Measurements from ENCODE around the gene FSD1. TPM values are rescaled to one million over a fixed set of nuclear protein-coding genes. Genes with fewer than 3 reads are reported as not detected.

Gene FSD1
- total and polyA plus RNA-seq, 5 donors from 2014 or later, result 0.76 to 1.6 (median 1.0) TPM; not detected in 2

DNA sequence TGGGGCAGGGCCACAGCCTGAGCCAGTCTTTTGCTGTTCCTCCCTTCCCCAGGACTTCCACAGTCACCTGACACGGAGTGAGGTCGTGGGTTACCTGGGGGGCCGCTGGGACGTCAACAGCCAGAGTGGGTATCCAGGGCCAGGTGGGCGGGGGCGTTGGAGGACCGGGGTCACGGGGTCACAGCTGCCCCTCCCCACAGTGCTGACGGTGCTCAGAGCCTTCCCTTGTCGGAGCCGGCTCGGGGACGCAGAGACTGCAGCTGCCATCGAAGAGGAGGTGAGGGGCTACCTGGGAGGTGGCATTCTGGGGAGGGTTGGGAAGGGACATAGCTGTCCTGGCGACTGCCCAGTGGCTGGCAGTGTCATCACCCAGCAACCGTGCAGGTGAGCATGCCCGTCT is 50.5 kb downstream of the FSD1 start:
- Mint-ChIP-seq H3K36me3 (no peaks in the 10 kb centered on the region), H3K27me3 (no peaks in the 10 kb centered on the region)
- DNase-seq, result no peak

DNA sequence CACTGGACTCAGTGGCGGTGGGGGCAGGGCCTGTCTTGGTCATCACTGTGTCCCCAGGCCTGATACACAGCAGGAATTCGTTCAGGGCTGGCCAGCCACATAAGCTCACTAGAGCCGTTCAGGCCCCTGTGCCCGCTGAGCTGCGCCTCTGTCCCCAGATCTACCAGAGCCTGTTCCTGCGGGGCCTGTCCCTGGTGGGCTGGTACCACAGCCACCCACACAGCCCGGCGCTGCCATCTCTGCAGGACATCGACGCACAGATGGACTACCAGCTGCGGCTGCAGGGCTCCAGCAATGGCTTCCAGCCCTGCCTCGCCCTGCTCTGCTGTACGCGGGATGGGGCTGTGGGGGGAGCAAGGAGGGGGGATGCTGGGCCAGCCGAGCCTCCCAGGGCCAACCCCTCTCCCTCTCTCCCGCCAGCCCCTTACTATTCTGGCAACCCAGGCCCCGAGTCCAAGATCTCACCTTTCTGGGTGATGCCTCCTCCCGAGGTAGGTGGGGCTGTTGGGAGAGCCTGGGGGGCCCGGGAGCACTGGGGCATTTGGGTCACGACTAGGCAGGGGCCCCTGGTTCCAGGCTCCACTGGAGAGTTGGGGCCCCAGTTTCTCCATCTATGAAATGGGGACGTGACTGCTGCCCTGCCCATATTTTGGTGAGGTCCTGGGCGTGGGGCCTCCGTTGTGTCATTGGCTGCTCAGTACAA is 52.8 kb downstream of the FSD1 start:
- Histone ChIP-seq H3K4me3 (ENCODE audit: low read depth, low read length) (no peak overlapping the region), H3K4me1 (ENCODE audit: control insufficient read depth, insufficient read depth, low read length, poor library complexity, severe bottlenecking) (no peaks in the 10 kb centered on the region), H3K36me3 (ENCODE audit: control insufficient read depth, insufficient read depth, low read length) (peaks cover 18% of the 10 kb centered on the region), H3K9me3 (ENCODE audit: control insufficient read depth in 2 of 2, low read length in 2 of 2) (no peaks in the 10 kb centered on the region), H3K27ac (ENCODE audit: insufficient read depth, low read length, poor library complexity, severe bottlenecking) (no peak overlapping the region), H3K27me3 (ENCODE audit: control insufficient read depth, insufficient read depth, low read length) (no peaks in the 10 kb centered on the region)
- Mint-ChIP-seq H3K9me3 (no peaks in the 10 kb centered on the region), H3K36me3 (peaks cover 6% of the 10 kb centered on the region), H3K4me1 (peaks cover 0 to 4% (median 0%) of the 10 kb centered on the region in 4 donors), H3K4me3 (no peak overlapping the region), H3K27me3 (no peaks in the 10 kb centered on the region), H3K27ac (no peak overlapping the region)
- DNase-seq (no peak), ATAC-seq (ENCODE audit: low read depth in 2 of 2) (no peak)

More for the DNA sequence above, 50.5 kb downstream of the FSD1 start:
- Histone ChIP-seq H3K4me3 (ENCODE audit: low read depth, low read length) (no peak overlapping the region), H3K27ac (ENCODE audit: insufficient read depth, low read length, poor library complexity, severe bottlenecking) (no peak overlapping the region), H3K9me3 (ENCODE audit: control insufficient read depth in 2 of 2, low read length in 2 of 2) (no peaks in the 10 kb centered on the region), H3K36me3 (ENCODE audit: control insufficient read depth, insufficient read depth, low read length) (peaks cover 3% of the 10 kb centered on the region), H3K27me3 (ENCODE audit: control insufficient read depth, insufficient read depth, low read length) (no peaks in the 10 kb centered on the region), H3K4me1 (ENCODE audit: control insufficient read depth, insufficient read depth, low read length, poor library complexity, severe bottlenecking) (no peaks in the 10 kb centered on the region)
- Mint-ChIP-seq H3K4me3 (no peak overlapping the region), H3K27ac (no peak overlapping the region), H3K4me1 (peaks cover 0 to 2% (median 0%) of the 10 kb centered on the region in 4 donors), H3K9me3 (no peaks in the 10 kb centered on the region)
- no peak for ATAC-seq (ENCODE audit: low read depth in 2 of 2)

DNA sequence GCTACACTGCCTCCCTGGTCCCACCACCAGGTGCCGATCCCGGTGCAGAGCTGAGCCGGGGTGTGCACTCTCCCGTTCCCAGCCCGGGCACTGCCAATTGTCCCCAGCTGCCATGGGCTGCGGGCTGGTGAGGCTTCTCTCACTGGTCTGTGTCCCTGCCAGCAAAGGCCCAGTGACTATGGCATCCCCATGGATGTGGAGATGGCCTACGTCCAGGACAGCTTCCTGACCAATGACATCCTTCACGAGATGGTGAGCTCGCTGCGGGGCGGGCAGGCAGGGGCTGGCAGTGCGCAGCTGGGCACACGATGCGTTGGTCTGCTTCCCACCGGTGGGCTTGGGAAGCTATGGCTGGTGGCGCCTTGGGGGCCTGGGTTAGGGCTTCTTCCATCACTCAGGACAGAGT is 53.5 kb downstream of the FSD1 start:
- Mint-ChIP-seq H3K27me3 (no peaks in the 10 kb centered on the region), H3K4me1 (peaks cover 0 to 2% (median 0%) of the 10 kb centered on the region in 4 donors), H3K27ac (no peak overlapping the region), H3K36me3 (peaks cover 6% of the 10 kb centered on the region), H3K9me3 (no peaks in the 10 kb centered on the region), H3K4me3 (no peak overlapping the region)
- H3K27me3 ChIP-seq (ENCODE audit: control insufficient read depth, insufficient read depth, low read length), result no peaks in the 10 kb centered on the region
- no peaks in the 10 kb centered on the region for H3K4me1 ChIP-seq (ENCODE audit: control insufficient read depth, insufficient read depth, low read length, poor library complexity, severe bottlenecking)
- no peaks in the 10 kb centered on the region for H3K9me3 ChIP-seq (ENCODE audit: control insufficient read depth in 2 of 2, low read length in 2 of 2)
- no peak overlapping the region for H3K27ac ChIP-seq (ENCODE audit: insufficient read depth, low read length, poor library complexity, severe bottlenecking)
- no peak overlapping the region for H3K4me3 ChIP-seq (ENCODE audit: low read depth, low read length)
- ATAC-seq (ENCODE audit: low read depth in 2 of 2) (no peak), DNase-seq (no peak)
- H3K36me3 ChIP-seq (ENCODE audit: control insufficient read depth, insufficient read depth, low read length), result peaks cover 24% of the 10 kb centered on the region

DNA sequence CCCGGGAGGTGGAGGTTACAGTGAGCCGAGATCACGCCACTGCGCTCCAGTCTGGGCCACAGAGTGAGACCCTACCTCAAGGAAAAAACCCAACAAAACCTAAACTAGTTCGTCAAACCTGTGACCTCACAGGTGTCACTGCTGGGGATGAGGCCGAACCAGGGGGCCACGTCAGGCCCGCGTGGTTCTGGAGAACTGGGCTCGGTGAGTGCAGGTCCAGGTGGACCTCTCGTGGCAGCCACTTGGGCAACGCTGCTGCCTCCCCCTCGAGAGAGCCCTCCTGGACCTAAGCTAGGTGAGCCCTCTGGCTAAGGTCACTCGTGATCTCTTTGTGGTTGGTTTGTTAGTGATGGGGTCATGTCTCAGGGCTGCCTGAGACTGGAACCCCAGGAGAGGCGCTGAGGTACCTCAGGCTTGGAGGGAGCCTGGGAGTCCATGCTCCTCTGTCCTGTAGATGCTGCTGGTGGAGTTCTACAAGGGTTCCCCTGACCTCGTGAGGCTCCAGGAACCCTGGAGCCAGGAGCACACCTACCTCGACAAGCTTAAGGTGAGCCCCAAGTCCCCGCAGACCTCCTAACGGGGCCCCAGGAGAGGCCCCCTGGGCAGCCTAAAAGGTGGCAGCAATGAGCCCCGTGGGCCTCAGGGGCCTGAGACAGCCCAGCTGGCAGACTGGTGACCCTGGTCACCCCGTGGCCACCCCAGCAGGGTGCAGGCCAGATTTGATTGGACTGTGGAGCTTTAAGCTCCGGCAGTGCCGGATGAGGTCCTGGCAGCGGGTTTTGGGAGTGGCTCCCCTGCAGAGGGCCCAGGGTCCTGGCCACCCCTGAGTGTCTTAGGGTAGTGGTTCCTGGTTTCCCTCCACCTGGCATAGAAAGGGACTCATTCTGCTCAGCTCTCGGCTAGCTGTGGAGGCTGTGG is 54.6 kb downstream of the FSD1 start:
- H3K36me3 Mint-ChIP-seq, result peaks cover 6% of the 10 kb centered on the region
- H3K9me3 Mint-ChIP-seq, result no peaks in the 10 kb centered on the region
- Histone ChIP-seq H3K27me3 (ENCODE audit: control insufficient read depth, insufficient read depth, low read length) (no peaks in the 10 kb centered on the region), H3K27ac (ENCODE audit: insufficient read depth, low read length, poor library complexity, severe bottlenecking) (no peak overlapping the region), H3K4me3 (ENCODE audit: low read depth, low read length) (no peak overlapping the region), H3K4me1 (ENCODE audit: control insufficient read depth, insufficient read depth, low read length, poor library complexity, severe bottlenecking) (no peaks in the 10 kb centered on the region), H3K36me3 (ENCODE audit: control insufficient read depth, insufficient read depth, low read length) (peaks cover 34% of the 10 kb centered on the region), H3K9me3 (ENCODE audit: control insufficient read depth in 2 of 2, low read length in 2 of 2) (no peaks in the 10 kb centered on the region)
- no peak overlapping the region for H3K4me3 Mint-ChIP-seq
- peaks cover 0 to 2% (median 0%) of the 10 kb centered on the region in 4 donors for H3K4me1 Mint-ChIP-seq
- no peak for ATAC-seq (ENCODE audit: low read depth in 2 of 2)
- H3K27me3 Mint-ChIP-seq, result no peaks in the 10 kb centered on the region
- H3K27ac Mint-ChIP-seq, result peak overlapping the region in 1 of 3 donors; percentile 25
- no peak for DNase-seq

DNA sequence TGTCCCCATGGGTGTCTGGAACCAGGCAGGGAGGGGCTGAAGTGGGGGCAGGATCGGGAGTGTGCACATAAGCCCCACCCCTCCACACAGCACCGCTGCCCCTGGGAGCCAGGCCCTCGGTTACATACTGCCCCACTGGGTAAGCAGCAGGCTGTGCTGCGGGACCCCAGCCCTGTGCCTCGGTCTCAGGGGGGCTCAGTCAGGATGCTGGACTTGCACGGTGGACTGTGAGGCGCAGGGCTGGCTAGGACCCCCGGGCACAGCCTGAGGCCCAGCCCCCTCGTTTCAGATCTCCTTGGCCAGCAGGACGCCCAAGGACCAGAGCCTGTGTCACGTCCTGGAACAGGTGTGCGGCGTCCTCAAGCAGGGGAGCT is 55.2 kb downstream of the FSD1 start:
- no peak for DNase-seq

DNA sequence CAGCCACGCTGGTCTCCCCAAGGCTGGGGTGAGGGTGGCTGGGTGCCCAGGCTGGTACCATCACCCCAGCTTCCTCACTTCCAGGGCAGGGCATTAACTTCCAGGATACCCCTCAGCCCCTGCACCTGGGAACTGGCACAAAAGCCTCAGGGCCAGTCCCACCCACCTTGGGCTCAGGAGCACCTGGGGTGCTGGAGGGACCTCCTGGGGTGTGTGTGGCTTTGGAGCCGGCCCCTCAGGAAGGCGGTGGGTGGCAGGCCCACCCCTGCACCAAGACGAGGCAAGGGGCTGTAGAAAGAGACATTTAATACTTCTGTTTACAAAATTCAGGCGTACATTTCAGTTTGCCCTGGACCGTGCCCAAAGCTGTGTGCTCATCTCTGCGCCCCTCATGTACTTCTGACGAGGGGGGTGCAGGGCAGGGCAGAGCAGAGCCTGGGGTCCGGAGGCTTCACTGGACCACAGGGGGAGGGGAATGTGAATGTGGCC is 55.7 kb downstream of the FSD1 start:
- Mint-ChIP-seq H3K36me3 (peaks cover 6% of the 10 kb centered on the region), H3K4me1 (peaks cover 0 to 2% (median 0%) of the 10 kb centered on the region in 4 donors), H3K27me3 (no peaks in the 10 kb centered on the region), H3K9me3 (no peaks in the 10 kb centered on the region), H3K27ac (no peak overlapping the region), H3K4me3 (no peak overlapping the region)
- no peak overlapping the region for H3K4me3 ChIP-seq (ENCODE audit: low read depth, low read length)
- no peaks in the 10 kb centered on the region for H3K9me3 ChIP-seq (ENCODE audit: control insufficient read depth in 2 of 2, low read length in 2 of 2)
- no peak overlapping the region for H3K27ac ChIP-seq (ENCODE audit: insufficient read depth, low read length, poor library complexity, severe bottlenecking)
- peaks cover 39% of the 10 kb centered on the region for H3K36me3 ChIP-seq (ENCODE audit: control insufficient read depth, insufficient read depth, low read length)
- DNase-seq (no peak), ATAC-seq (ENCODE audit: low read depth in 2 of 2) (no peak)
- H3K27me3 ChIP-seq (ENCODE audit: control insufficient read depth, insufficient read depth, low read length), result no peaks in the 10 kb centered on the region
- H3K4me1 ChIP-seq (ENCODE audit: control insufficient read depth, insufficient read depth, low read length, poor library complexity, severe bottlenecking), result no peaks in the 10 kb centered on the region

More for the DNA sequence above, 55.2 kb downstream of the FSD1 start:
- no peaks in the 10 kb centered on the region for H3K27me3 ChIP-seq (ENCODE audit: control insufficient read depth, insufficient read depth, low read length)
- no peaks in the 10 kb centered on the region for H3K4me1 ChIP-seq (ENCODE audit: control insufficient read depth, insufficient read depth, low read length, poor library complexity, severe bottlenecking)
- Mint-ChIP-seq H3K9me3 (no peaks in the 10 kb centered on the region), H3K4me3 (no peak overlapping the region), H3K4me1 (peaks cover 0 to 2% (median 0%) of the 10 kb centered on the region in 4 donors), H3K27me3 (no peaks in the 10 kb centered on the region), H3K36me3 (peaks cover 6% of the 10 kb centered on the region), H3K27ac (no peak overlapping the region)
- H3K4me3 ChIP-seq (ENCODE audit: low read depth, low read length), result no peak overlapping the region
- H3K36me3 ChIP-seq (ENCODE audit: control insufficient read depth, insufficient read depth, low read length), result peaks cover 36% of the 10 kb centered on the region
- ATAC-seq (ENCODE audit: low read depth in 2 of 2), result no peak
- no peaks in the 10 kb centered on the region for H3K9me3 ChIP-seq (ENCODE audit: control insufficient read depth in 2 of 2, low read length in 2 of 2)
- no peak overlapping the region for H3K27ac ChIP-seq (ENCODE audit: insufficient read depth, low read length, poor library complexity, severe bottlenecking)

DNA sequence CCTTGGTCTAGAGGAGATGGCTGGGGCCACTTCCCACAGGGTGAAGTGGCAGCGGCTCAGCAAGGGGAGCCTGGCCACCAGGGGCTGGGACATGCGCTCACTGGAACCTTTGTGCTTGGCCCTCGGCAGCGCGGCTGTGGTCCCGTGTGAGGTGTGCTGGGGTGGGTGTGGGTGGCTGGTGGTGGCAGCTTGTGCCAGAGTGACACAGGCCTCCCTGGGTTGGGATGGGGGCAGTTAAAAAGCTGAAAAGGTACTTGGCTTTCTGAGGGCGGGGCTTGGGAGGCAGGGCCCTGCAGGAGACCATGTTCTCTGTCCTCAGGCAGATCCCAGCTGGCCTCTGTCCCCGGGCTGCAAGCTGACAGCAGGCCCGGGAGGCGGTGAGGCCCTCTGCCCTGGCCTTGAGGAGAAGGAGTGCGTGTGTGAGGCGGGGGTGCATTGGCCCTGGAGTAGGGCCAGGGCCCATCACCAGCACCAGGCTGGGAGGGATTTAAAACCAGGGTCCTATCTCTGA is 56.3 kb downstream of the FSD1 start:
- Histone ChIP-seq H3K36me3 (ENCODE audit: control insufficient read depth, insufficient read depth, low read length) (peaks cover 44% of the 10 kb centered on the region), H3K27ac (ENCODE audit: insufficient read depth, low read length, poor library complexity, severe bottlenecking) (no peak overlapping the region), H3K9me3 (ENCODE audit: control insufficient read depth in 2 of 2, low read length in 2 of 2) (no peaks in the 10 kb centered on the region), H3K4me3 (ENCODE audit: low read depth, low read length) (no peak overlapping the region), H3K27me3 (ENCODE audit: control insufficient read depth, insufficient read depth, low read length) (no peaks in the 10 kb centered on the region), H3K4me1 (ENCODE audit: control insufficient read depth, insufficient read depth, low read length, poor library complexity, severe bottlenecking) (no peaks in the 10 kb centered on the region)
- no peaks in the 10 kb centered on the region for H3K9me3 Mint-ChIP-seq
- ATAC-seq (ENCODE audit: low read depth in 2 of 2) (no peak), DNase-seq (no peak)
- H3K4me1 Mint-ChIP-seq, result peaks cover 0 to 2% (median 0%) of the 10 kb centered on the region in 4 donors
- H3K36me3 Mint-ChIP-seq, result peaks cover 6% of the 10 kb centered on the region
- H3K27me3 Mint-ChIP-seq, result no peaks in the 10 kb centered on the region
- no peak overlapping the region for H3K4me3 Mint-ChIP-seq
- no peak overlapping the region for H3K27ac Mint-ChIP-seq

Data from CD4-positive, CD25-positive, alpha-beta regulatory T cell (primary cell).